HG02938 (cell line): ENCODE measurements around the gene RSPH4A.
A peak's percentile ranks its signal among the peaks of the same experiment; 100 is the strongest.
"Not testable (repeated sequence)": the region's sequence is repeated elsewhere in the genome, so short reads cannot be mapped to it uniquely, and the experiment has no call there.

ENCODE experiments used
- ATAC-seq: cut with Tn5 transposase; IDR thresholded peaks from one replicate; pipeline ENCODE4 v1.9.1; 2021; ENCODE audit warnings: mild to moderate bottlenecking, moderate library complexity; ENCODE audit not compliant: unreplicated experiment

Gene RSPH4A

GRCh38 chr6:116624036-116624805 lies 7.9 kb downstream of the RSPH4A start:
- no peak for ATAC-seq

GRCh38 chr6:116625872-116626271 lies 9.6 kb downstream of the RSPH4A start:
- no peak for ATAC-seq

GRCh38 chr6:116629563-116629981 lies 13.3 kb downstream of the RSPH4A start:
- no peak for ATAC-seq

GRCh38 chr6:116631379-116631990 lies 15.2 kb downstream of the RSPH4A start:
- ATAC-seq, result peak; percentile 70

GRCh38 chr6:116633685-116634084 lies 17.4 kb downstream of the RSPH4A start:
- ATAC-seq, result no peak

GRCh38 chr6:116648156-116648555 lies 31.9 kb downstream of the RSPH4A start:
- ATAC-seq, result no peak

- no peak for ATAC-seq
These were observed 32.9 kb downstream of the RSPH4A start for GRCh38 chr6:116649129-116649528.

- no peak for ATAC-seq
These were observed 35.6 kb downstream of the RSPH4A start for GRCh38 chr6:116651916-116652315.

- no peak for ATAC-seq
These were observed 45.3 kb downstream of the RSPH4A start for GRCh38 chr6:116661594-116661993.

GRCh38 chr6:116662202-116662601 lies 45.9 kb downstream of the RSPH4A start:
- no peak for ATAC-seq

GRCh38 chr6:116663308-116663707 lies 47.0 kb downstream of the RSPH4A start:
- ATAC-seq, result no peak

- ATAC-seq, result not testable (repeated sequence)
These were observed 47.9 kb downstream of the RSPH4A start for GRCh38 chr6:116664169-116664568.

GRCh38 chr6:116665464-116665863 lies 49.2 kb downstream of the RSPH4A start:
- no peak for ATAC-seq

GRCh38 chr6:116666869-116667268 lies 50.6 kb downstream of the RSPH4A start:
- peak; percentile 41 for ATAC-seq

- ATAC-seq, result peak; percentile 25
These were observed 51.3 kb downstream of the RSPH4A start for GRCh38 chr6:116667623-116668022.

- no peak for ATAC-seq
These were observed 56.0 kb downstream of the RSPH4A start for GRCh38 chr6:116672306-116672705.

- ATAC-seq, result no peak
These were observed 59.7 kb downstream of the RSPH4A start for GRCh38 chr6:116676021-116676420.

GRCh38 chr6:116680880-116681672 lies 64.8 kb downstream of the RSPH4A start, which contains the start of gene KPNA5:
KPNA5 (plus strand) TSS chr6:116681211; CDS start chr6:116681335, 124 bp downstream.
- peak; percentile 93 for ATAC-seq

- peak; percentile 32 for ATAC-seq
These were observed 66.0 kb downstream of the RSPH4A start for GRCh38 chr6:116682334-116682712.
